C4-2B (cell line): ENCODE measurements around the gene TMEM59.
A peak's percentile ranks its signal among the peaks of the same experiment; 100 is the strongest.
"Not testable (repeated sequence)": the region's sequence is repeated elsewhere in the genome, so short reads cannot be mapped to it uniquely, and the experiment has no call there.

Source experiments
- H3K27ac ChIP-seq: fragments of 450-650 bp; 2 replicates; pipeline ENCODE4 v1.5.1; 2017
- CTCF ChIP-seq: fragments of 450-650 bp; conservative IDR thresholded peaks from 2 replicates; pipeline ENCODE4 v1.5.1; 2017; ENCODE audit warnings: mild to moderate bottlenecking
- ZFX ChIP-seq: fragments of 450-650 bp; IDR thresholded peaks from 2 replicates; pipeline ENCODE4 v1.6.1; 2017

The TMEM59 gene

GRCh38 chr1:54052431-54052933 lies 522 bp downstream of the TMEM59 start:
- TF ChIP-seq CTCF = no peak
- TF ChIP-seq ZFX = no peak
- H3K27ac ChIP-seq = peak overlapping the region; percentile 79

GRCh38 chr1:54051933-54052430 lies 1.0 kb downstream of the TMEM59 start:
- TF ChIP-seq ZFX = no peak
- no peak for TF ChIP-seq CTCF

GRCh38 chr1:54050435-54050834 lies 2.6 kb downstream of the TMEM59 start:
- H3K27ac ChIP-seq = not testable (repeated sequence)

More at GRCh38 chr1:54051933-54052430, 1.0 kb downstream of the TMEM59 start:
- peak overlapping the region; percentile 79 for H3K27ac ChIP-seq

GRCh38 chr1:54047384-54048305 lies 5.4 kb downstream of the TMEM59 start:
- H3K27ac ChIP-seq = no peak overlapping the region
- TF ChIP-seq ZFX (no peak), CTCF (no peak)

- H3K27ac ChIP-seq = no peak overlapping the region
These were observed 6.2 kb downstream of the TMEM59 start for GRCh38 chr1:54046671-54047383.

GRCh38 chr1:54045496-54045895 lies 7.5 kb downstream of the TMEM59 start:
- no peak overlapping the region for H3K27ac ChIP-seq
- no peak for TF ChIP-seq ZFX
- TF ChIP-seq CTCF = no peak

More at GRCh38 chr1:54046671-54047383, 6.2 kb downstream of the TMEM59 start:
- TF ChIP-seq CTCF = no peak
- no peak for TF ChIP-seq ZFX

GRCh38 chr1:54041806-54042205 lies 11.2 kb downstream of the TMEM59 start:
- TF ChIP-seq CTCF = no peak
- no peak for TF ChIP-seq ZFX
- no peak overlapping the region for H3K27ac ChIP-seq
